HG02938 (cell line): ENCODE measurements around the gene DIAPH3.
A peak's percentile ranks its signal among the peaks of the same experiment; 100 is the strongest.

Experiments
- ATAC-seq: cut with Tn5 transposase; IDR thresholded peaks from one replicate; pipeline ENCODE4 v1.9.1; 2021; ENCODE audit warnings: mild to moderate bottlenecking, moderate library complexity; ENCODE audit not compliant: unreplicated experiment

DIAPH3 gene

GRCh38 chr13:59801107-59801880, 362.4 kb downstream of the DIAPH3 start:
- no peak for ATAC-seq

- ATAC-seq, result no peak
Measured at GRCh38 chr13:59793107-59793506, 370.6 kb downstream of the DIAPH3 start.

GRCh38 chr13:59790626-59791025, 373.1 kb downstream of the DIAPH3 start:
- ATAC-seq, result no peak

- no peak for ATAC-seq
Measured at GRCh38 chr13:59789558-59789957, 374.2 kb downstream of the DIAPH3 start.

GRCh38 chr13:59787679-59788078, 376.0 kb downstream of the DIAPH3 start:
- ATAC-seq, result no peak

- no peak for ATAC-seq
Measured at GRCh38 chr13:59782696-59783095, 381.0 kb downstream of the DIAPH3 start.

- ATAC-seq, result no peak
Measured at GRCh38 chr13:59780058-59780457, 383.7 kb downstream of the DIAPH3 start.

- peak; percentile 86 for ATAC-seq
Measured at GRCh38 chr13:59776924-59777690, 386.6 kb downstream of the DIAPH3 start.

- ATAC-seq, result no peak
Measured at GRCh38 chr13:59774491-59774971, 389.2 kb downstream of the DIAPH3 start.

- ATAC-seq, result no peak
Measured at GRCh38 chr13:59771272-59771671, 392.5 kb downstream of the DIAPH3 start.

- no peak for ATAC-seq
Measured at GRCh38 chr13:59770451-59770850, 393.3 kb downstream of the DIAPH3 start.

GRCh38 chr13:59766236-59766635, 397.5 kb downstream of the DIAPH3 start:
- no peak for ATAC-seq

GRCh38 chr13:59755632-59756290, 408.0 kb downstream of the DIAPH3 start:
- no peak for ATAC-seq

GRCh38 chr13:59754411-59754810, 409.3 kb downstream of the DIAPH3 start:
- no peak for ATAC-seq

GRCh38 chr13:59750860-59751259, 412.9 kb downstream of the DIAPH3 start:
- ATAC-seq, result no peak

GRCh38 chr13:59748046-59748445, 415.7 kb downstream of the DIAPH3 start:
- ATAC-seq, result no peak

- no peak for ATAC-seq
Measured at GRCh38 chr13:59747529-59747928, 416.2 kb downstream of the DIAPH3 start.

- ATAC-seq, result no peak
Measured at GRCh38 chr13:59746291-59746962, 417.3 kb downstream of the DIAPH3 start.

- peak; percentile 55 for ATAC-seq
Measured at GRCh38 chr13:59745392-59745788, 418.3 kb downstream of the DIAPH3 start.

GRCh38 chr13:59744747-59745391, 418.9 kb downstream of the DIAPH3 start:
- ATAC-seq, result peak; percentile 48
